ENCODE measurements around the gene C9orf152.

DNA sequence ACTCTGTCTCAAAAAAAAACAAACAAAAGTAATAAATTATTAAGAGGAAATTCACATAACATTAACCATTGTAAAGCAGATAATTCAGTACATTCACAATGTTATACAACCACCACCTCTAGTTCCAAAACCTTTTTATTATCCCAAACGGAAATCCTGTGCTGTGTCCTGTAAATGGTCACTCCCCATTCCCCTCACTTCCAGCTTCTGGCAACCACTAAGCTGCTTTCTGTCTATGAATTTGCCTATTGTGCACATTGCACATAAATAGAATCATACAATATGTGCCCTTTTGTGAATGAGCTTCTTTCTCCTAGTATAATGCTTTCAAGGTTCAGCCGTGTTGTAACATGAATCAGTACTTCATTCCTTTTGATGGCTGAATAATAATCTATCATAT, 20.8 kb downstream of the C9orf152 start:
- no peak for TF ChIP-seq EZH2 (IDR thresholded peaks at IDR 0.05; ENCODE audit: low read length)
- no peak for TF ChIP-seq CTCF (optimal IDR thresholded peaks at IDR 0.05 in 1 of 3, IDR thresholded peaks at IDR 0.05 in 1 of 3, conservative IDR thresholded peaks at IDR 0.05 in 1 of 3; ENCODE audit: extremely low read depth in 1 of 3, insufficient read depth in 2 of 3, low read length in 3 of 3)

Data from keratinocyte (primary cell).